HEK293T (cell line): Measurements from ENCODE around the gene LILRA5.
"Not testable (repeated sequence)": the region's sequence is repeated elsewhere in the genome, so short reads cannot be mapped to it uniquely, and the experiment has no call there.

Experiments used
- BHLHE40 ChIP-seq: fragments of 450-650 bp; IDR thresholded peaks from 2 replicates; pipeline ENCODE4 v1.6.1; 2016; ENCODE audit warnings: mild to moderate bottlenecking, moderate library complexity, borderline replicate concordance
- FOXA1 ChIP-seq: fragments of 450-650 bp; IDR thresholded peaks from 2 replicates; pipeline ENCODE4 v1.6.1; 2016; ENCODE audit warnings: mild to moderate bottlenecking
- FOXK2 ChIP-seq: fragments of 450-650 bp; IDR thresholded peaks from 2 replicates; pipeline ENCODE4 v1.6.1; 2016; ENCODE audit warnings: mild to moderate bottlenecking
- FOXM1 ChIP-seq: fragments of 450-650 bp; IDR thresholded peaks from 2 replicates; pipeline ENCODE4 v1.6.1; 2017; ENCODE audit warnings: mild to moderate bottlenecking, borderline replicate concordance
- HDGF ChIP-seq: fragments of 450-650 bp; IDR thresholded peaks from 2 replicates; pipeline ENCODE4 v1.6.1; 2017; ENCODE audit warnings: antibody characterized with exemption, borderline replicate concordance
- LEF1 ChIP-seq: fragments of 450-650 bp; IDR thresholded peaks from 2 replicates; pipeline ENCODE4 v1.6.1; 2017; ENCODE audit warnings: mild to moderate bottlenecking, borderline replicate concordance
- NFRKB ChIP-seq: fragments of 450-650 bp; IDR thresholded peaks from 2 replicates; pipeline ENCODE4 v1.6.1; 2016; ENCODE audit warnings: mild to moderate bottlenecking, moderate library complexity
- SP1 ChIP-seq: fragments of 450-650 bp; IDR thresholded peaks from 2 replicates; pipeline ENCODE4 v1.6.1; 2017
- SUZ12 ChIP-seq: fragments of 450-650 bp; IDR thresholded peaks from 2 replicates; pipeline ENCODE4 v1.6.1; 2016; ENCODE audit warnings: mild to moderate bottlenecking
- TARDBP ChIP-seq: fragments of 450-650 bp; IDR thresholded peaks from 2 replicates; pipeline ENCODE4 v1.6.1; 2016
- ZNF384 ChIP-seq: fragments of 450-650 bp; IDR thresholded peaks from 2 replicates; pipeline ENCODE4 v1.6.1; 2016

- not testable (repeated sequence) for TF ChIP-seq NFRKB, FOXA1, SP1, BHLHE40, FOXM1, FOXK2, ZNF384, TARDBP, SUZ12, LEF1, HDGF
These were observed 27.4 kb downstream of the LILRA5 start for GRCh38 chr19:54285427-54286056.
